Loucy (cell line): ENCODE data around the gene PDE4D.

Experiments used
- H2AFZ ChIP-seq: fragments of 200-600 bp; sonication (generic); 2 replicates; pipeline ENCODE4 v1.6.0; 2016; ENCODE audit warnings: antibody characterized with exemption, mild to moderate bottlenecking, low read length, moderate library complexity
- H3F3A ChIP-seq: fragments of 200-600 bp; 2 replicates; pipeline ENCODE4 v1.6.0; 2016; ENCODE audit warnings: antibody characterized with exemption, low read depth, mild to moderate bottlenecking
- H3K27me3 ChIP-seq: fragments of 200-600 bp; sonication (generic); 2 replicates; pipeline ENCODE4 v1.6.1; 2014; ENCODE audit warnings: low read length, mild to moderate bottlenecking; ENCODE audit not compliant: insufficient read depth, poor library complexity, severe bottlenecking
- H3K36me3 ChIP-seq: fragments of 200-600 bp; sonication (generic); 2 replicates; pipeline ENCODE4 v1.6.1; 2016; ENCODE audit warnings: low read length; ENCODE audit not compliant: insufficient read depth
- H3K4me1 ChIP-seq: fragments of 200-600 bp; sonication (generic); 2 replicates; pipeline ENCODE4 v1.5.1; 2014; ENCODE audit warnings: low read length, mild to moderate bottlenecking; ENCODE audit not compliant: insufficient read depth, poor library complexity, severe bottlenecking
- H3K4me2 ChIP-seq: fragments of 200-600 bp; sonication (generic); 2 replicates; pipeline ENCODE4 v1.6.0; 2014; ENCODE audit warnings: antibody characterized with exemption, low read length, low read depth, mild to moderate bottlenecking; ENCODE audit not compliant: poor library complexity, severe bottlenecking
- H3K4me3 ChIP-seq: fragments of 200-600 bp; sonication (generic); 2 replicates; pipeline ENCODE4 v1.5.1; 2014; ENCODE audit warnings: low read length, mild to moderate bottlenecking, mixed read lengths; ENCODE audit not compliant: poor library complexity, severe bottlenecking
- H3K79me2 ChIP-seq: fragments of 200-600 bp; sonication (generic); 2 replicates; pipeline ENCODE4 v1.6.1; 2014; ENCODE audit warnings: low read length; ENCODE audit not compliant: insufficient read depth
- H3K9ac ChIP-seq: fragments of 200-600 bp; sonication (generic); 2 replicates; pipeline ENCODE4 v1.6.0; 2014; ENCODE audit warnings: mild to moderate bottlenecking, low read depth, low read length, moderate library complexity; ENCODE audit not compliant: poor library complexity, severe bottlenecking
- H3K9me2 ChIP-seq: fragments of 200-600 bp; sonication (generic); replicated peaks from 2 replicates; pipeline ENCODE4 v1.6.1; 2016; ENCODE audit warnings: low read depth, low read length, mixed read lengths
- H3K9me3 ChIP-seq: fragments of 200-600 bp; sonication (generic); 2 replicates; pipeline ENCODE4 v1.6.1; 2014; ENCODE audit warnings: mild to moderate bottlenecking, antibody characterized with exemption, low read length, low read depth; ENCODE audit not compliant: insufficient read depth
- H4K20me1 ChIP-seq: fragments of 200-600 bp; sonication (generic); 2 replicates; pipeline ENCODE4 v1.6.0; 2014; ENCODE audit warnings: antibody characterized with exemption, low read length, mild to moderate bottlenecking; ENCODE audit not compliant: insufficient read depth, poor library complexity, severe bottlenecking
- CTCF ChIP-seq: fragments of 200-600 bp; sonication (generic); conservative IDR thresholded peaks from 2 replicates; pipeline ENCODE4 v1.5.1; 2014; ENCODE audit warnings: mild to moderate bottlenecking, antibody characterized with exemption, low read length
- EZH2phosphoT487 ChIP-seq: fragments of 200-600 bp; IDR thresholded peaks from 2 replicates; pipeline ENCODE4 v1.6.1; 2018; ENCODE audit warnings: antibody characterized with exemption, mild to moderate bottlenecking, moderate library complexity, borderline replicate concordance

The PDE4D gene

DNA sequence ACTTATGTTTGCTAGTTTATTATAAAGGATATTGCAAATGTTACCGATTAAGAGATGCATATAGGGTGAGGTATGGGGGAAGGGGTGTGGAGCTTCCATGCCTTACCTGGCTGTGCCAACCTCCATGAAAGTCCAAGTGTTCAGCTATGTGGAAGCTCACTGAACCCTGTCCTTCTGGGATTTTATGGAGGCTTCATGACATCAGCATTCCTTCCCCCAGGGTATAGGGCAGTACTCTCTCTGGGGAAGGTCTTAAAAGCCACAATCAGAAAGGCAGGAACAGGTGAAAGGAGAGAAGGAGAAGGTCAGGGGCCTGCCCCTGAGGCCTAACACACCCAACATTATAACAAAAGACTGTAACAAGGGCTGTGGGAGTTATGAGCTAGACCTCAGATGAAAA lies 592.6 kb downstream of the PDE4D start:
- H3K9me2 ChIP-seq, result no peaks in the 10 kb centered on the region
- H3K9ac ChIP-seq, result no peak overlapping the region
- no peaks in the 10 kb centered on the region for H3K36me3 ChIP-seq
- no peak overlapping the region for H3K4me3 ChIP-seq
- TF ChIP-seq EZH2phosphoT487 (no peak), CTCF (no peak)
- H3K9me3 ChIP-seq, result no peaks in the 10 kb centered on the region
- no peaks in the 10 kb centered on the region for H3K79me2 ChIP-seq
- peaks cover 3% of the 10 kb centered on the region for H3K4me1 ChIP-seq
- no peaks in the 10 kb centered on the region for H4K20me1 ChIP-seq
- no peaks in the 10 kb centered on the region for H3K27me3 ChIP-seq
- H3K4me2 ChIP-seq, result no peak overlapping the region
- H2AFZ ChIP-seq, result no peak overlapping the region
- H3F3A ChIP-seq, result no peaks in the 10 kb centered on the region

DNA sequence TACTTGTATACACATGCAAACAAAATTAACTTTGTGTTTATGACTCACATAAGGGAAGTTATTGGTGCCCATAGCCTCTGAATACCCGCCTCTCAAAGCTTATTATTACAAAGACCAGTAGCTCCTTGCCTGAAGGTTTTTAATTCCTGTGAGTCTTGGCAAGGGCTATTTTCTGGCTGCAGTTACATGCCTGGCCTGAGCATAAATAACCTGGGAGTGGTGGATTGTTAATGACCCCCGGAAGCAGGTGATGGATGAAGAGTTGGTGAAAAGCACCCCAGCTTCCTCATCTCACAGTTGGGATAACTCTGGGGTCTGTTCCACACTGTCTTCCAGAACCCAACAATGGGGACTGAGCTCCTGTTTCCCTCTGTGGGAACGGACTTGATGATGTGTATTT lies 594.5 kb downstream of the PDE4D start:
- no peak for TF ChIP-seq EZH2phosphoT487
- TF ChIP-seq CTCF, result no peak
- Histone ChIP-seq H3K9ac (no peak overlapping the region), H3K79me2 (no peaks in the 10 kb centered on the region), H2AFZ (no peak overlapping the region), H4K20me1 (no peaks in the 10 kb centered on the region), H3K4me3 (no peak overlapping the region), H3K36me3 (no peaks in the 10 kb centered on the region), H3K27me3 (no peaks in the 10 kb centered on the region), H3K4me2 (no peak overlapping the region), H3F3A (no peaks in the 10 kb centered on the region), H3K9me2 (no peaks in the 10 kb centered on the region), H3K9me3 (no peaks in the 10 kb centered on the region), H3K4me1 (peaks cover 3% of the 10 kb centered on the region)

DNA sequence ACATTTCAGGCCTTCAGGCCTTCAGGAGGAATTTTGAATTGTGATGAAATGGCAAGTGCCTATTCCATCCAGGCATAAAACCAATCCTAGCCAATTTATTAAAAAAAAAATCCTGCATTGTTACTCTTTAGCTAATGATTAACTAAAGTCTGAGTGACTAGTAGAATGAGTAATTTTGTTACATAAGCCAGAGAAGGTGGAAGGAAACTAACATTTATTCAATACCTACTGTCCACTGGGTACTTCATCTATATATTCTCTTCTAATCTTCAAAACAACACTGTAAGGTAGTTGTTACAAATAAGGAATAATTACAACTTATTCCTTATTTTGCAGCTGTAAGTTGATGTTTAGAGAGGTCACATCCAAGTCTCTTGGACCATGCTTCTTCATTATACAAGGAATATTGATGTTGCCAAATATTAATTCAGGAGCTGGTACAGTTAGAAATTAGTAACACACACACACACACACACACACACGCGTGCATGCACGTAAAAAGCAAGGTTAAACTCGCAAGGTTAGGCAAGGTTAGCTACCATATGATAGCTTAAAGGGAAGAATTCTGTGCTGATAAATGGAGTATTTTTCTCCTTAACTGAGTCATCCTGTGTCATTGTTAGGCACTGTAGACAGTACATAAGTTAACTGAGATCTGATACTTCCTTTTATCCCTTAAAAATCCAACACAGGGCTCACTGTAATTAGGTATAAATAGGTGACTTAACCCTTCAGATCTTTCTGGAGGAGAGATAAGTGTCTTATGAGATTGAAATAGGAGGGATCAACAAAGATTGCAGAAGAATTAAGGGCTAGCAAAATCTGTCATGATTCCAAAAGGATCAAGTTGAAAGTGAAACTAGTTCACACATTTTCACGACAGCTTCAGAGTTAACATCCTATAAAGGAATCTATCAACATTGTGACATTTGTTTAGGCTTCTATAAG lies 596.9 kb downstream of the PDE4D start:
- Histone ChIP-seq H3F3A (no peaks in the 10 kb centered on the region), H4K20me1 (no peaks in the 10 kb centered on the region), H3K36me3 (no peaks in the 10 kb centered on the region), H3K27me3 (no peaks in the 10 kb centered on the region), H3K9me2 (no peaks in the 10 kb centered on the region), H3K4me3 (peak overlapping the region; percentile 55), H3K9me3 (no peaks in the 10 kb centered on the region), H3K79me2 (no peaks in the 10 kb centered on the region), H2AFZ (peak overlapping the region; percentile 87), H3K9ac (peak overlapping the region; percentile 30), H3K4me1 (no peaks in the 10 kb centered on the region), H3K4me2 (peak overlapping the region; percentile 57)
- TF ChIP-seq CTCF, result no peak
- TF ChIP-seq EZH2phosphoT487, result no peak
